Trophoblast cell (in vitro differentiated cells and primary cell): ENCODE data around the gene MYO18A.

Experiments
- DNase-seq, 2 donors: peaks; one replicate each; pipeline ENCODE4 v3.0.0-alpha.2; 2016
- H2AFZ ChIP-seq: 2 replicates; pipeline ENCODE4 v1.6.1; 2013; ENCODE audit warnings: low read length, moderate library complexity, mild to moderate bottlenecking; ENCODE audit not compliant: insufficient read depth, poor library complexity
- H2AK5ac ChIP-seq: 2 replicates; pipeline ENCODE4 v1.6.1; 2013; ENCODE audit warnings: mild to moderate bottlenecking, low read length
- H2BK120ac ChIP-seq: 2 replicates; pipeline ENCODE4 v1.6.1; 2013; ENCODE audit warnings: low read length, mild to moderate bottlenecking, moderate library complexity; ENCODE audit not compliant: insufficient read depth, poor library complexity
- H2BK12ac ChIP-seq: 2 replicates; pipeline ENCODE4 v1.6.1; 2013; ENCODE audit warnings: mild to moderate bottlenecking, low read length, moderate library complexity
- H2BK5ac ChIP-seq: 2 replicates; pipeline ENCODE4 v1.6.1; 2013; ENCODE audit warnings: low read length, low read depth, moderate library complexity, mild to moderate bottlenecking; ENCODE audit not compliant: poor library complexity
- H3K14ac ChIP-seq: 2 replicates; pipeline ENCODE4 v1.6.1; 2013; ENCODE audit warnings: mild to moderate bottlenecking, low read length
- H3K18ac ChIP-seq: 2 replicates; pipeline ENCODE4 v1.6.1; 2013; ENCODE audit warnings: mild to moderate bottlenecking, low read length
- H3K23ac ChIP-seq: 2 replicates; pipeline ENCODE4 v1.6.1; 2013; ENCODE audit warnings: low read length
- H3K27ac ChIP-seq: 2 replicates; pipeline ENCODE4 v1.5.1; 2013; ENCODE audit warnings: low read depth, mild to moderate bottlenecking, inconsistent platforms, low read length, moderate library complexity
- H3K27me3 ChIP-seq: 2 replicates; pipeline ENCODE4 v1.6.1; 2013; ENCODE audit warnings: inconsistent platforms, mild to moderate bottlenecking, low read length, moderate library complexity; ENCODE audit not compliant: insufficient read depth
- H3K36me3 ChIP-seq, 2 experiments: 1 replicate in 1 of 2; 2 replicates in 1 of 2; pipeline ENCODE4 v1.6.1; 2013; ENCODE audit warnings: low read length in 2 of 2, mild to moderate bottlenecking in 2 of 2, moderate library complexity in 1 of 2; ENCODE audit not compliant: insufficient read depth in 2 of 2, control insufficient read depth in 1 of 2
- H3K4ac ChIP-seq: 2 replicates; pipeline ENCODE4 v1.6.1; 2013; ENCODE audit warnings: low read depth, mild to moderate bottlenecking, low read length, moderate library complexity
- H3K4me1 ChIP-seq, 2 experiments: 1 replicate in 1 of 2; 2 replicates in 1 of 2; pipeline ENCODE4 v1.6.1; 2013; ENCODE audit warnings: low read length in 2 of 2, mild to moderate bottlenecking in 2 of 2, moderate library complexity in 1 of 2; ENCODE audit not compliant: insufficient read depth in 2 of 2, control insufficient read depth in 1 of 2
- H3K4me2 ChIP-seq: 2 replicates; pipeline ENCODE4 v1.6.1; 2013; ENCODE audit warnings: inconsistent platforms, mild to moderate bottlenecking, low read length, moderate library complexity
- H3K4me3 ChIP-seq: 2 replicates; pipeline ENCODE4 v1.5.1; 2013; ENCODE audit warnings: mild to moderate bottlenecking, low read depth, low read length, inconsistent platforms
- H3K79me1 ChIP-seq: one replicate; pipeline ENCODE4 v1.6.1; 2013; ENCODE audit warnings: low read length
- H3K79me2 ChIP-seq: 2 replicates; pipeline ENCODE4 v1.6.1; 2013; ENCODE audit warnings: low read length, mild to moderate bottlenecking; ENCODE audit not compliant: control insufficient read depth, insufficient read depth, poor library complexity
- H3K9ac ChIP-seq: 2 replicates; pipeline ENCODE4 v1.6.1; 2013; ENCODE audit warnings: mild to moderate bottlenecking, low read length
- H3K9me3 ChIP-seq: 2 replicates; pipeline ENCODE4 v1.6.1; 2013; ENCODE audit warnings: low read depth, mild to moderate bottlenecking, control low read depth, inconsistent platforms, low read length; ENCODE audit not compliant: insufficient read depth
- H4K12ac ChIP-seq: 2 replicates; pipeline ENCODE4 v1.6.1; 2013; ENCODE audit warnings: low read depth, mild to moderate bottlenecking, low read length, moderate library complexity
- H4K8ac ChIP-seq: 2 replicates; pipeline ENCODE4 v1.6.1; 2013; ENCODE audit warnings: low read depth, mild to moderate bottlenecking, low read length, moderate library complexity
- H4K91ac ChIP-seq: one replicate; pipeline ENCODE4 v1.6.1; 2013; ENCODE audit warnings: low read depth, mild to moderate bottlenecking, low read length, moderate library complexity
- WGBS: extraction: QIAGEN DNeasy Blood & Tissue Kit; methylation state at CpG from one replicate; pipeline ENCODE4 v1.1.7; 2013; ENCODE audit warnings: missing lambda C conversion rate; ENCODE audit not compliant: insufficient read length, insufficient coverage; ENCODE audit errors: extremely low coverage; 5-methylcytosine and 5-hydroxymethylcytosine counted together

Gene MYO18A

GRCh38 chr17:29080323-29080722 lies 99.9 kb downstream of the MYO18A start:
- Histone ChIP-seq H3K36me3 (peaks cover 41 to 42% of the 10 kb centered on the region in 2 experiments), H4K8ac (no peak overlapping the region), H3K79me2 (no peaks in the 10 kb centered on the region), H2BK12ac (no peak overlapping the region), H3K18ac (no peak overlapping the region), H3K4me3 (no peak overlapping the region), H3K4ac (no peak overlapping the region), H3K79me1 (no peaks in the 10 kb centered on the region), H2AK5ac (no peak overlapping the region), H4K91ac (no peak overlapping the region), H2AFZ (no peak overlapping the region), H3K9me3 (peaks cover 2% of the 10 kb centered on the region), H3K14ac (no peak overlapping the region), H3K27ac (no peak overlapping the region), H2BK120ac (no peak overlapping the region), H3K9ac (no peak overlapping the region), H3K4me2 (no peak overlapping the region), H3K4me1 (no peaks in the 10 kb centered on the region), H4K12ac (no peak overlapping the region), H2BK5ac (no peak overlapping the region), H3K27me3 (no peaks in the 10 kb centered on the region), H3K23ac (no peak overlapping the region)
- DNase-seq: no peak
- WGBS: no CpG with 5 or more reads among the region's 33 CpGs

GRCh38 chr17:29079887-29080286 lies 100.3 kb downstream of the MYO18A start:
- Histone ChIP-seq H2AK5ac (no peak overlapping the region), H4K8ac (no peak overlapping the region), H3K4me3 (no peak overlapping the region), H3K79me2 (no peaks in the 10 kb centered on the region), H3K4me2 (no peak overlapping the region), H3K4ac (no peak overlapping the region), H3K18ac (no peak overlapping the region), H3K9me3 (peaks cover 2% of the 10 kb centered on the region), H2BK12ac (no peak overlapping the region), H3K79me1 (no peaks in the 10 kb centered on the region), H4K91ac (no peak overlapping the region), H3K14ac (no peak overlapping the region), H3K27me3 (no peaks in the 10 kb centered on the region), H3K36me3 (peaks cover 37 to 38% of the 10 kb centered on the region in 2 experiments), H3K4me1 (no peaks in the 10 kb centered on the region), H3K27ac (no peak overlapping the region), H3K23ac (no peak overlapping the region), H3K9ac (no peak overlapping the region), H4K12ac (no peak overlapping the region), H2BK120ac (no peak overlapping the region), H2BK5ac (no peak overlapping the region), H2AFZ (no peak overlapping the region)
- no CpG with 5 or more reads among the region's 33 CpGs for WGBS
- no peak for DNase-seq

GRCh38 chr17:29079433-29079832 lies 100.8 kb downstream of the MYO18A start:
- no peak overlapping the region for H4K8ac ChIP-seq
- H3K9ac ChIP-seq: no peak overlapping the region
- H4K91ac ChIP-seq: no peak overlapping the region
- H3K9me3 ChIP-seq: peaks cover 2% of the 10 kb centered on the region
- H3K79me1 ChIP-seq: no peaks in the 10 kb centered on the region
- H2BK12ac ChIP-seq: no peak overlapping the region
- no peak overlapping the region for H3K23ac ChIP-seq
- no CpG with 5 or more reads among the region's 16 CpGs for WGBS
- H3K27me3 ChIP-seq: no peaks in the 10 kb centered on the region
- no peak overlapping the region for H2BK120ac ChIP-seq
- no peaks in the 10 kb centered on the region for H3K4me1 ChIP-seq
- no peak overlapping the region for H3K27ac ChIP-seq
- no peak overlapping the region for H4K12ac ChIP-seq
- H3K4me3 ChIP-seq: no peak overlapping the region
- no peak overlapping the region for H2BK5ac ChIP-seq
- peaks cover 35 to 36% of the 10 kb centered on the region in 2 experiments for H3K36me3 ChIP-seq
- no peak overlapping the region for H3K4ac ChIP-seq
- no peaks in the 10 kb centered on the region for H3K79me2 ChIP-seq
- no peak overlapping the region for H3K18ac ChIP-seq
- DNase-seq: no peak
- no peak overlapping the region for H2AK5ac ChIP-seq
- H2AFZ ChIP-seq: no peak overlapping the region
- H3K4me2 ChIP-seq: no peak overlapping the region
- H3K14ac ChIP-seq: no peak overlapping the region

GRCh38 chr17:29078183-29079045 lies 101.8 kb downstream of the MYO18A start:
- Histone ChIP-seq H2AK5ac (no peak overlapping the region), H3K18ac (no peak overlapping the region), H3K79me2 (no peaks in the 10 kb centered on the region), H3K27ac (no peak overlapping the region), H3K4me3 (no peak overlapping the region), H3K23ac (no peak overlapping the region), H4K12ac (no peak overlapping the region), H4K91ac (no peak overlapping the region), H2BK120ac (no peak overlapping the region), H2BK5ac (no peak overlapping the region), H2AFZ (no peak overlapping the region), H3K9me3 (peaks cover 2% of the 10 kb centered on the region), H3K9ac (no peak overlapping the region), H3K14ac (no peak overlapping the region), H3K27me3 (no peaks in the 10 kb centered on the region), H3K4me1 (no peaks in the 10 kb centered on the region), H4K8ac (no peak overlapping the region), H3K4me2 (no peak overlapping the region), H3K36me3 (peaks cover 32% of the 10 kb centered on the region in 2 experiments), H3K4ac (no peak overlapping the region), H2BK12ac (no peak overlapping the region), H3K79me1 (no peaks in the 10 kb centered on the region)
- no peak for DNase-seq
- WGBS: no CpG with 5 or more reads among the region's 9 CpGs
